CD4-positive, CD25-positive, alpha-beta regulatory T cell (primary cell): ENCODE results near the gene NSMF. TPM values are rescaled to one million over a fixed set of nuclear protein-coding genes. Genes with fewer than 3 reads are reported as not detected.

Experiments used
- ATAC-seq, 2 donors: fragments of 150-1000 bp; cut with Tn5 transposase; one replicate each; pipeline ENCODE4 v1.10.0; 2021; ENCODE audit warnings: low read depth in 2 of 2, moderate number of reproducible peaks in 2 of 2, moderate library complexity in 1 of 2
- DNase-seq, 3 donors: peaks; one replicate each; pipeline versions ENCODE4 v3.0.0 to v3.0.0-alpha.2; 2012 to 2022; ENCODE audit warnings: mixed read lengths in 1 of 3
- H3K27ac ChIP-seq: one replicate; pipeline ENCODE4 v1.7.0; 2013; ENCODE audit warnings: mild to moderate bottlenecking, low read length; ENCODE audit not compliant: insufficient read depth, poor library complexity, severe bottlenecking
- H3K27me3 ChIP-seq: one replicate; pipeline ENCODE4 v1.7.0; 2013; ENCODE audit warnings: low read length; ENCODE audit not compliant: control insufficient read depth, insufficient read depth
- H3K36me3 ChIP-seq: one replicate; pipeline ENCODE4 v1.7.0; 2013; ENCODE audit warnings: mild to moderate bottlenecking, low read length, moderate library complexity; ENCODE audit not compliant: control insufficient read depth, insufficient read depth
- H3K4me1 ChIP-seq: 2 replicates; pipeline ENCODE4 v1.7.0; 2013; ENCODE audit warnings: mild to moderate bottlenecking, low read length; ENCODE audit not compliant: insufficient read depth, control insufficient read depth, poor library complexity, severe bottlenecking
- H3K4me3 ChIP-seq: one replicate; pipeline ENCODE4 v1.7.0; 2013; ENCODE audit warnings: low read depth, mild to moderate bottlenecking, low read length, moderate library complexity
- H3K9me3 ChIP-seq, 2 experiments: 1 replicate in 1 of 2; 2 replicates in 1 of 2; pipeline ENCODE4 v1.7.0; 2013; ENCODE audit warnings: low read length in 2 of 2, mild to moderate bottlenecking in 1 of 2, moderate library complexity in 1 of 2; ENCODE audit not compliant: control insufficient read depth in 2 of 2
- H3K27ac Mint-ChIP-seq, 3 donors: one replicate each; pipeline ENCODE4 v1.8.0; 2020 to 2022; ENCODE audit warnings: mild to moderate bottlenecking in 3 of 3, mixed read lengths in 3 of 3, moderate library complexity in 2 of 3
- H3K27me3 Mint-ChIP-seq: one replicate; pipeline ENCODE4 v1.8.0; 2022; ENCODE audit warnings: mild to moderate bottlenecking, mixed read lengths
- H3K36me3 Mint-ChIP-seq: one replicate; pipeline ENCODE4 v1.8.0; 2020; ENCODE audit warnings: mixed read lengths
- H3K4me1 Mint-ChIP-seq, 4 donors: one replicate each; pipeline ENCODE4 v1.8.0; 2020 to 2022; ENCODE audit warnings: mixed read lengths in 4 of 4, mild to moderate bottlenecking in 1 of 4
- H3K4me3 Mint-ChIP-seq, 4 donors: one replicate each; pipeline ENCODE4 v1.8.0; 2020 to 2022; ENCODE audit warnings: mild to moderate bottlenecking in 4 of 4, mixed read lengths in 4 of 4, moderate library complexity in 3 of 4
- H3K9me3 Mint-ChIP-seq, 7 donors: one replicate each; pipeline ENCODE4 v1.8.0; 2020 to 2022; ENCODE audit warnings: mixed read lengths in 7 of 7, mild to moderate bottlenecking in 3 of 7, moderate library complexity in 2 of 7
- polyA plus RNA-seq, 4 donors: library from polyadenylated mRNA; unstranded; fragments of 300-500 nt; fragmentation: Illumina TruSeq; gene quantifications; one replicate each; pipeline ENCODE4 v1.2.3, GENCODE V29; 2021
- total RNA-seq: library from RNA; stranded (reverse); gene quantifications from one replicate; pipeline ENCODE4 v1.2.3, GENCODE V29; 2022

The NSMF gene
- total and polyA plus RNA-seq, 5 donors from 2014 or later = 9.3 to 109 (median 13.8) TPM

GRCh38 chr9:137435381-137435891 lies 23.7 kb downstream of the NSMF start:
- Mint-ChIP-seq H3K4me1 (peaks cover 0 to 3% (median 0%) of the 10 kb centered on the region in 4 donors), H3K9me3 (no peaks in the 10 kb centered on the region), H3K36me3 (no peaks in the 10 kb centered on the region), H3K27me3 (peaks cover 4% of the 10 kb centered on the region), H3K4me3 (no peak overlapping the region), H3K27ac (no peak overlapping the region)
- Histone ChIP-seq H3K27ac (no peak overlapping the region), H3K36me3 (no peaks in the 10 kb centered on the region), H3K4me1 (peaks cover 3% of the 10 kb centered on the region), H3K4me3 (no peak overlapping the region), H3K27me3 (no peaks in the 10 kb centered on the region), H3K9me3 (no peaks in the 10 kb centered on the region)
- DNase-seq (no peak), ATAC-seq (no peak)

- H3K9me3 ChIP-seq = no peaks in the 10 kb centered on the region
- Mint-ChIP-seq H3K9me3 (no peaks in the 10 kb centered on the region), H3K27me3 (peaks cover 4% of the 10 kb centered on the region), H3K4me1 (peaks cover 0 to 3% (median 0%) of the 10 kb centered on the region in 4 donors), H3K4me3 (no peak overlapping the region), H3K27ac (no peak overlapping the region), H3K36me3 (no peaks in the 10 kb centered on the region)
- ATAC-seq (no peak), DNase-seq (no peak)
- no peak overlapping the region for H3K27ac ChIP-seq
- H3K4me3 ChIP-seq = no peak overlapping the region
- no peaks in the 10 kb centered on the region for H3K36me3 ChIP-seq
- peaks cover 3% of the 10 kb centered on the region for H3K4me1 ChIP-seq
- H3K27me3 ChIP-seq = no peaks in the 10 kb centered on the region
Observed at GRCh38 chr9:137434498-137435380, 24.4 kb downstream of the NSMF start.

GRCh38 chr9:137433916-137434431 lies 25.2 kb downstream of the NSMF start:
- no peak for ATAC-seq
- Mint-ChIP-seq H3K27ac (no peak overlapping the region), H3K27me3 (no peaks in the 10 kb centered on the region), H3K4me3 (no peak overlapping the region), H3K36me3 (no peaks in the 10 kb centered on the region), H3K4me1 (no peaks in the 10 kb centered on the region), H3K9me3 (no peaks in the 10 kb centered on the region)
- Histone ChIP-seq H3K4me3 (no peak overlapping the region), H3K4me1 (peaks cover 3% of the 10 kb centered on the region), H3K27ac (no peak overlapping the region), H3K9me3 (no peaks in the 10 kb centered on the region), H3K27me3 (no peaks in the 10 kb centered on the region), H3K36me3 (no peaks in the 10 kb centered on the region)
- DNase-seq = no peak

- Mint-ChIP-seq H3K4me1 (no peaks in the 10 kb centered on the region), H3K9me3 (no peaks in the 10 kb centered on the region), H3K36me3 (no peaks in the 10 kb centered on the region), H3K27ac (no peak overlapping the region), H3K27me3 (no peaks in the 10 kb centered on the region), H3K4me3 (no peak overlapping the region)
- Histone ChIP-seq H3K36me3 (no peaks in the 10 kb centered on the region), H3K4me1 (peaks cover 3% of the 10 kb centered on the region), H3K9me3 (no peaks in the 10 kb centered on the region), H3K27me3 (no peaks in the 10 kb centered on the region), H3K4me3 (no peak overlapping the region), H3K27ac (no peak overlapping the region)
- DNase-seq = no peak
- ATAC-seq = no peak
Observed at GRCh38 chr9:137433349-137433915, 25.7 kb downstream of the NSMF start.

- Mint-ChIP-seq H3K4me1 (no peaks in the 10 kb centered on the region), H3K9me3 (no peaks in the 10 kb centered on the region), H3K27ac (no peak overlapping the region), H3K4me3 (no peak overlapping the region), H3K27me3 (no peaks in the 10 kb centered on the region), H3K36me3 (no peaks in the 10 kb centered on the region)
- Histone ChIP-seq H3K27ac (no peak overlapping the region), H3K4me3 (no peak overlapping the region), H3K27me3 (no peaks in the 10 kb centered on the region), H3K4me1 (peaks cover 3% of the 10 kb centered on the region), H3K36me3 (no peaks in the 10 kb centered on the region), H3K9me3 (no peaks in the 10 kb centered on the region)
- no peak for DNase-seq
- no peak for ATAC-seq
Observed at GRCh38 chr9:137432687-137433348, 26.3 kb downstream of the NSMF start.

- no peaks in the 10 kb centered on the region for H3K36me3 ChIP-seq
- DNase-seq (no peak), ATAC-seq (no peak)
- no peaks in the 10 kb centered on the region for H3K9me3 ChIP-seq
- H3K4me3 Mint-ChIP-seq = no peak overlapping the region
- H3K4me1 ChIP-seq = peaks cover 3% of the 10 kb centered on the region
- no peaks in the 10 kb centered on the region for H3K27me3 Mint-ChIP-seq
- H3K9me3 Mint-ChIP-seq = no peaks in the 10 kb centered on the region
- H3K36me3 Mint-ChIP-seq = no peaks in the 10 kb centered on the region
- no peak overlapping the region for H3K27ac Mint-ChIP-seq
- no peaks in the 10 kb centered on the region for H3K27me3 ChIP-seq
- H3K4me1 Mint-ChIP-seq = no peaks in the 10 kb centered on the region
- no peak overlapping the region for H3K4me3 ChIP-seq
- H3K27ac ChIP-seq = no peak overlapping the region
Observed at GRCh38 chr9:137431416-137431931, 27.7 kb downstream of the NSMF start.

- Mint-ChIP-seq H3K27me3 (no peaks in the 10 kb centered on the region), H3K4me1 (no peaks in the 10 kb centered on the region), H3K27ac (no peak overlapping the region), H3K36me3 (no peaks in the 10 kb centered on the region), H3K4me3 (no peak overlapping the region), H3K9me3 (no peaks in the 10 kb centered on the region)
- Histone ChIP-seq H3K4me1 (peaks cover 3% of the 10 kb centered on the region), H3K27ac (no peak overlapping the region), H3K36me3 (no peaks in the 10 kb centered on the region), H3K4me3 (no peak overlapping the region), H3K27me3 (no peaks in the 10 kb centered on the region), H3K9me3 (no peaks in the 10 kb centered on the region)
- ATAC-seq (no peak), DNase-seq (no peak)
Observed at GRCh38 chr9:137430723-137431415, 28.3 kb downstream of the NSMF start.
